Ovary (tissue), 9 donors: Measurements from ENCODE around the gene PARPBP. TPM values are rescaled to one million over a fixed set of nuclear protein-coding genes. Genes with fewer than 3 reads are reported as not detected.

Experiments used
- DNase-seq, 5 donors: peaks; one replicate each; pipeline ENCODE4 v3.0.0-alpha.2; 2019 to 2020
- H3K27ac ChIP-seq, 2 donors: fragments of 200-600 bp; one replicate each; pipeline versions ENCODE4 v1.5.1 to v1.8.0; 2019 to 2022
- H3K27me3 ChIP-seq: fragments of 200-600 bp; one replicate; pipeline ENCODE4 v1.8.0; 2022
- H3K36me3 ChIP-seq: fragments of 200-600 bp; sonication (generic); one replicate; pipeline ENCODE4 v1.5.1; 2019
- H3K4me1 ChIP-seq: one replicate; pipeline ENCODE4 v1.8.1; 2013; ENCODE audit warnings: mild to moderate bottlenecking, moderate library complexity; ENCODE audit not compliant: insufficient read depth
- H3K4me3 ChIP-seq: fragments of 200-600 bp; sonication (generic); one replicate; pipeline ENCODE4 v1.5.1; 2017
- H3K9me3 ChIP-seq, 2 donors: fragments of 200-600 bp in 1 of 2; sonication (generic) in 1 of 2; one replicate each; pipeline versions ENCODE4 v1.5.1 to v1.8.1; 2013 to 2019; ENCODE audit warnings: mild to moderate bottlenecking in 1 of 2, moderate library complexity in 1 of 2
- EP300 ChIP-seq: sonication (generic); formaldehyde crosslinking; IDR thresholded peaks from one replicate; pipeline ENCODE4 v1.6.1; 2017; ENCODE audit warnings: antibody characterized with exemption
- POLR2A ChIP-seq: fragments of 450-650 bp; IDR thresholded peaks from one replicate; pipeline ENCODE4 v1.6.1; 2017; ENCODE audit warnings: antibody characterized with exemption, mild to moderate bottlenecking, moderate library complexity
- WGBS, 3 donors: extraction: QIAGEN DNeasy Blood & Tissue Kit in 1 of 3; methylation state at CpG; one replicate each; pipeline versions ENCODE4 v1.1.5 to v1.1.7; 2013 to 2017; 5-methylcytosine and 5-hydroxymethylcytosine counted together
- intact Hi-C, 4 donors: fragments of 100-400 bp; cut with DNase I; formaldehyde crosslinking; loops; one replicate each; pipeline versions ENCODE4 v1.11.0 to v1.15.1; 2022 to 2023
- polyA plus RNA-seq, 2 donors: library from polyadenylated mRNA; stranded (reverse); fragments of 200-250 nt in 1 of 2; fragments of 350-450 nt in 1 of 2; fragmentation: Illumina TruSeq in 1 of 2; extraction: RNeasy Lipid Tissue Mini Kit (QIAGEN cat#74804) in 1 of 2; gene quantifications; one replicate each; pipeline ENCODE4 v1.2.3, GENCODE V29; 2013 to 2014
- total RNA-seq, 7 donors: library from RNA; depleted of rRNA in 2 of 7; stranded (reverse); fragments of >200 nt in 2 of 7; fragmentation: NEBNext Ultra II Directional in 3 of 7; extraction: Animal tissue kit (Norgen Biotek cat#: 25700) in 3 of 7; gene quantifications; one replicate each; pipeline versions ENCODE4 v1.1.0 to v1.2.4, GENCODE V29; 2016 to 2023
- TF ChIP-seq, protein P1 (sequence below), 3 donors: fragments of 450-650 bp in 2 of 3; fragments of 200-600 bp in 1 of 3; IDR thresholded peaks; one replicate each; pipeline versions ENCODE4 v1.5.1 to v1.8.0; 2016 to 2022; ENCODE audit warnings: antibody characterized with exemption in 3 of 3, mild to moderate bottlenecking in 1 of 3
- donor health status: DM: no; HTN: no; CAD: no; lungs with moderate emphysema.
- donor health status: DM: no; HTN: no; CAD: no.
- donor health status: Bipolar disorder and iron deficiency.
- donor health status: DM: yes; HTN: yes; CAD: no.
- donor health status: DM: no; HTN: no; CAD: no.
- donor health status: DM: yes; HTN: yes; CAD: no.

Gene PARPBP
- total and polyA plus RNA-seq, 9 donors, result 0.45 to 2.5 (median 1.3) TPM

DNA sequence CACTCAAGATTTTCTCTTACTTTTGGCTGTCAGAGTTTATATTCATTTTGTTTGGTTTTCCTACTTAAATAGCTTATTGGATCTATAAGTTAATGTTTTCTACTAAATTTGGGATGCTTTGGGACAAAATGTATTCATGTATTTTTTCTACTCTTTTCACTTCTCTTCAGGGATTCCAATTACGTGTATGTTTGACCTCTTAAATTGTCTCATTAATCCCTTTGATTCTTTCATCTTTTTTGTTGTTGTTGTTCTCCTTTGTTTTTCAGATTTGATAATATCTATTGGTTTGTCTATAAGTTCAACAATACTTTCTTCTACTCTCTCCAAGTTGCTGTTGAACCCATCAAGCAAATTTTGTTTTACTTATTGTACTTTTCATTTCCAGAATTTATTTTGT, 43.4 kb downstream of the PARPBP start:
- no peak for DNase-seq
- Histone ChIP-seq H3K27me3 (no peaks in the 10 kb centered on the region), H3K27ac (no peak overlapping the region), H3K4me3 (no peak overlapping the region), H3K9me3 (no peaks in the 10 kb centered on the region), H3K36me3 (no peaks in the 10 kb centered on the region), H3K4me1 (no peaks in the 10 kb centered on the region)
- intact Hi-C loops, result loop anchor here in 1 of 4 donors (5.0 kb wide), 1 partner anchor 1671 kb away; no protein-coding TSS in a partner anchor
- 94 to 96% (median 94%) methylated on average over 1 of the region's 1 CpG for WGBS, 3 donors
- TF ChIP-seq EP300, result no peak
- TF ChIP-seq, protein P1, sequence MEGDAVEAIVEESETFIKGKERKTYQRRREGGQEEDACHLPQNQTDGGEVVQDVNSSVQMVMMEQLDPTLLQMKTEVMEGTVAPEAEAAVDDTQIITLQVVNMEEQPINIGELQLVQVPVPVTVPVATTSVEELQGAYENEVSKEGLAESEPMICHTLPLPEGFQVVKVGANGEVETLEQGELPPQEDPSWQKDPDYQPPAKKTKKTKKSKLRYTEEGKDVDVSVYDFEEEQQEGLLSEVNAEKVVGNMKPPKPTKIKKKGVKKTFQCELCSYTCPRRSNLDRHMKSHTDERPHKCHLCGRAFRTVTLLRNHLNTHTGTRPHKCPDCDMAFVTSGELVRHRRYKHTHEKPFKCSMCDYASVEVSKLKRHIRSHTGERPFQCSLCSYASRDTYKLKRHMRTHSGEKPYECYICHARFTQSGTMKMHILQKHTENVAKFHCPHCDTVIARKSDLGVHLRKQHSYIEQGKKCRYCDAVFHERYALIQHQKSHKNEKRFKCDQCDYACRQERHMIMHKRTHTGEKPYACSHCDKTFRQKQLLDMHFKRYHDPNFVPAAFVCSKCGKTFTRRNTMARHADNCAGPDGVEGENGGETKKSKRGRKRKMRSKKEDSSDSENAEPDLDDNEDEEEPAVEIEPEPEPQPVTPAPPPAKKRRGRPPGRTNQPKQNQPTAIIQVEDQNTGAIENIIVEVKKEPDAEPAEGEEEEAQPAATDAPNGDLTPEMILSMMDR (IDR thresholded peaks at IDR 0.05), result no peak

DNA sequence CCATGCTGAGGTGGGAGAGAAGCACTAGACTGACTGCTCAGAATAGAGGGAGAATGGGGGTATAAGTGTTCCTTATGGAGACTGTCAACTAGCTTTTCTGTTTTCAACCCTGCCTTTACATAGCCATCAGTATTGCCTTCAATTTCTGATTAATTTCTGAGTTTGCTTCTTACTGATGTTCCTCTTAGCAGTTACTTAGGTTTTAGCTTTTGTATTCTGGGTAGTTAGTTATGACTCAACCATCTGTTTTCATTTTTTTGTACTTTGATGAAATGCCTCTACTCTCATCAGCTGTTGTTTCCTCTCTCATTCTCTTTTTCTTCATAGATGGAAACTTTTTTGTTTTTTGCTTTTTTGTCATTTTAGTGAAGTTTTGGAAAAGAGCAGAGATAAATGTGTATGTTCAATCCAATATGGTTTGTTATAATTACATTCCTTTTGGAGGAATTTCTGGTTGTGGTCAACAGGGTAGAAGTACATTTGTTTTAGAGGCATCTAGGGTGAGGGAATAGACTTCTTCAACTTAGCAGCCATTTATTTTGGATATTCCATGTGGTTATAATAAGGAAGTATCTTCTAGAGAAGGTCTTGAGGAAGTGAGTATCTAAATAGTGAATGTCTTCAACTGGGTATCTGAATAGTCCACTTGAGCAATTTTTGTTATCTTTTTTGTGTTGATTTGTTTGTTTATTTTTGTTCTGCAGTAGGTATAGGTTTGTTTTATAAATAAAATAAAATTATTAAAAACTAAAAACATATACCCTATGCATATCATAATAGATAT, 48.0 kb downstream of the PARPBP start:
- DNase-seq, result no peak
- TF ChIP-seq EP300 (no peak), POLR2A (no peak)
- TF ChIP-seq, protein P1 (IDR thresholded peaks at IDR 0.05), result no peak
- Histone ChIP-seq H3K27ac (no peak overlapping the region), H3K36me3 (no peaks in the 10 kb centered on the region), H3K4me1 (no peaks in the 10 kb centered on the region), H3K9me3 (no peaks in the 10 kb centered on the region), H3K27me3 (no peaks in the 10 kb centered on the region), H3K4me3 (no peak overlapping the region)
- intact Hi-C loops, result no loop called here

DNA sequence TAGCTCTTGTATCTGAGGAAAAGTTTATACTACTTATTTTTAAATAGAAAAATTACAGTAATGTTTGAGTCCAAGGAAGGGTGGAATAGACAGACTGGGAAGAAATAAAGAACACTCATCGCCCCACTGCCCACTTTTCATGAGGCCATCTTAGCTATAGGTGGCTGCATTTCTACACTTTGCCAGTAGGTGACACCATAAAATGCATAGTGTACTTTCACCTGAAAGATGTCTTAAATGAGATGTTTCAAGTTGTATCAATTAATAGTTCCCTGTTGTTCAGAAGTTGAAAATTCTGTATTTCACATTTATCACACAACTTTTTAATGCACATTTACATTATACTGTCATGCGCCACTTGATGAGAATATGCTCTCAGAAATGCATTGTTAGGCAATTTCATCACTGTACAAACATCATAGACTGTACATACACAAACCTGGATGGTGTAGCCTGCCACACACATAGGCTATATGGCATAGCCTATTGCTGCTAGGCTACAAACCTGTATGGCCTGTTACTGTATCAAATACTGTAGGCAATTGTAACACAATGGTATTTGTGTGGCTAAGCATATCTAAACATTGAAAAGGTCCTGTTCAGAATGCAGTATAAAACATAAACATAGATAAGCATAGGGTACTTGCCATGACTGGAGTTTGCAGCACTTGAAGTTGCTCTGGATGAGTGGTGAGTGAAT, 50.1 kb downstream of the PARPBP start:
- Histone ChIP-seq H3K4me1 (no peaks in the 10 kb centered on the region), H3K36me3 (no peaks in the 10 kb centered on the region), H3K4me3 (no peak overlapping the region), H3K27ac (no peak overlapping the region), H3K9me3 (no peaks in the 10 kb centered on the region), H3K27me3 (no peaks in the 10 kb centered on the region)
- intact Hi-C loops, result no loop called here
- TF ChIP-seq EP300, result no peak
- TF ChIP-seq, protein P1 (IDR thresholded peaks at IDR 0.05), result peak in 2 of 3 donors; percentile 16 to 58
- DNase-seq, result no peak
- WGBS, 3 donors, result 98 to 99% (median 98%) methylated on average over 2 of the region's 2 CpGs

DNA sequence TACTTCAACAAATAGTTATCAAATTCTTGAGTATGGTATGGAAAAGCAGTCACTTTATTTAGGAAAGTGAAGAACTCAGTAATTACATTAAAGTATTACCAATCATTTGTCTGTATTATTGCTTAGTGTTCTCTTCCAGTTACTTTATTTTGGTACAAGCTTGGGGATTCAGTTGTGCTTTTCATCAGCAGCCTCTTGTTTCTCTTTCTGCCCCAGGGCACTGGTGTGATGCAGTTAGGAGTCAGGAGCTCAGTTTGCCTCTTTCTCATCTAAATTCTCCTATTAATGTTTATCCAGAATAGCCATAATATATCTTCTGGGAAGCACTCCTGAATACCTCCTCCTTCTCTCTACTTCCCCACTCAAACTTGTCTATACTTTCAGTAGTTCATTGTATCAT, 52.0 kb downstream of the PARPBP start:
- no peak for DNase-seq
- no peaks in the 10 kb centered on the region for H3K27me3 ChIP-seq
- no peaks in the 10 kb centered on the region for H3K4me1 ChIP-seq
- H3K4me3 ChIP-seq, result no peak overlapping the region
- no peaks in the 10 kb centered on the region for H3K9me3 ChIP-seq
- no peaks in the 10 kb centered on the region for H3K36me3 ChIP-seq
- no peak overlapping the region for H3K27ac ChIP-seq
- intact Hi-C loops, result no loop called here
- TF ChIP-seq EP300 (no peak), POLR2A (no peak)
- TF ChIP-seq, protein P1 (IDR thresholded peaks at IDR 0.05), result no peak
